Bronchial epithelial cell (primary cell): ENCODE results near the gene VAMP8. TPM values are rescaled to one million over a fixed set of nuclear protein-coding genes. Genes with fewer than 3 reads are reported as not detected.

Source experiments
- DNase-seq: peaks from one replicate; pipeline ENCODE4 v3.0.0-alpha.2; 2010; ENCODE audit warnings: low read depth
- FAIRE-seq: peaks from 2 replicates; lab custom pipeline; 2011; peaks lifted over from hg19 to GRCh38; lab: Jason Lieb, UNC
- H3K27me3 ChIP-seq: 2 replicates; pipeline ENCODE4 v1.5.1; 2011; ENCODE audit warnings: low read length; ENCODE audit not compliant: control insufficient read depth, insufficient read depth
- H3K36me3 ChIP-seq: 2 replicates; pipeline ENCODE4 v1.5.1; 2011; ENCODE audit warnings: low read length; ENCODE audit not compliant: control insufficient read depth, insufficient read depth
- H3K4me3 ChIP-seq: 2 replicates; pipeline ENCODE4 v1.5.1; 2011; ENCODE audit warnings: mild to moderate bottlenecking, low read depth, low read length, control low read depth
- CTCF ChIP-seq: IDR thresholded peaks from 2 replicates; pipeline ENCODE4 v1.5.1; 2011; ENCODE audit warnings: mild to moderate bottlenecking, moderate library complexity, low read length, control low read depth, inconsistent platforms; ENCODE audit not compliant: insufficient read depth, severe bottlenecking
- total RNA-seq: library from RNA; depleted of rRNA; stranded (reverse); fragments of >200 nt; gene quantifications from 2 replicates; pipeline ENCODE4 v1.2.1, GENCODE V29; 2014

Gene VAMP8
- total RNA-seq, 1 donor from 2014 or later, result 41.3 TPM

GRCh38 chr2:85585781-85586105 lies 8.4 kb downstream of the VAMP8 start:
- FAIRE-seq (no peak), DNase-seq (no peak)
- no peak for TF ChIP-seq CTCF
- Histone ChIP-seq H3K27me3 (no peaks in the 10 kb centered on the region), H3K4me3 (no peak overlapping the region), H3K36me3 (peaks cover 5% of the 10 kb centered on the region)

- no peaks in the 10 kb centered on the region for H3K27me3 ChIP-seq
- H3K4me3 ChIP-seq, result no peak overlapping the region
- no peaks in the 10 kb centered on the region for H3K36me3 ChIP-seq
- no peak for TF ChIP-seq CTCF
- FAIRE-seq (no peak), DNase-seq (no peak)
Measured at GRCh38 chr2:85588236-85588635, 10.8 kb downstream of the VAMP8 start.

- no peak for FAIRE-seq
- Histone ChIP-seq H3K36me3 (no peaks in the 10 kb centered on the region), H3K27me3 (no peaks in the 10 kb centered on the region), H3K4me3 (no peak overlapping the region)
- no peak for TF ChIP-seq CTCF
- DNase-seq, result no peak
Measured at GRCh38 chr2:85588645-85589044, 11.3 kb downstream of the VAMP8 start.

- FAIRE-seq, result no peak
- no peak for TF ChIP-seq CTCF
Measured at GRCh38 chr2:85589181-85589580, 11.8 kb downstream of the VAMP8 start.

GRCh38 chr2:85589982-85590791 lies 12.8 kb downstream of the VAMP8 start:
- Histone ChIP-seq H3K27me3 (no peaks in the 10 kb centered on the region), H3K4me3 (no peak overlapping the region), H3K36me3 (no peaks in the 10 kb centered on the region)
- no peak for FAIRE-seq
- no peak for TF ChIP-seq CTCF
- DNase-seq, result peak; percentile 56

More at GRCh38 chr2:85589181-85589580, 11.8 kb downstream of the VAMP8 start:
- Histone ChIP-seq H3K27me3 (no peaks in the 10 kb centered on the region), H3K4me3 (no peak overlapping the region), H3K36me3 (no peaks in the 10 kb centered on the region)
- no peak for DNase-seq

- no peak for TF ChIP-seq CTCF
- FAIRE-seq (no peak), DNase-seq (no peak)
- Histone ChIP-seq H3K4me3 (no peak overlapping the region), H3K27me3 (no peaks in the 10 kb centered on the region), H3K36me3 (no peaks in the 10 kb centered on the region)
Measured at GRCh38 chr2:85590950-85591349, 13.6 kb downstream of the VAMP8 start.
